AG09309 (cell line): ENCODE data around the gene C12orf56.
A peak's percentile ranks its signal among the peaks of the same experiment; 100 is the strongest.

Experiments
- DNase-seq: peaks from one replicate; pipeline ENCODE4 v3.0.0-alpha.2; 2010; ENCODE audit warnings: low read depth
- H3K4me3 ChIP-seq: 2 replicates; pipeline ENCODE4 v1.5.1; 2011; ENCODE audit warnings: mild to moderate bottlenecking, low read depth, low read length, moderate library complexity; ENCODE audit not compliant: control insufficient read depth
- TF ChIP-seq, protein P1 (sequence below): IDR thresholded peaks from 2 replicates; pipeline ENCODE4 v1.5.1; 2011; ENCODE audit warnings: mild to moderate bottlenecking, low read depth, low read length, inconsistent platforms; ENCODE audit not compliant: insufficient read depth, control insufficient read depth; ENCODE audit errors: missing control alignments

The C12orf56 gene

DNA sequence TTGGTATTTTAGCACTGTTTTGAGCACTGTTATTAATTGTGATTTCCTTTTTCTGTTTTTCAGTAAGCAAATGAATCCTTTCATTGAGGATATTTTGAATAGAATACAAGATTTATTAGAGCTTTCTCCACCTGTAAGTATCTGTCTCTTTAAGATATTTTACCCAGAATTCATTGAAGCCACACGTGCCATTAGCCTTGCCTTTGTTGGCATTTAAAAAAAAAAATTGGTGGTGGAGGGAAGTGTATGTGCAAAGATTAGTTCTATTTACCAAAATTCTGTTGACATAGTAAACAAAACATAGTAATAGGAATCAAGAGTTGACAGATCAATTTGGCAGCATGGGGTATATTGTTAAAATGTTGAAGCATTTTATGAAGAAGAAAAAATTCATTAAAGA is 37.4 kb upstream of the C12orf56 start:
- TF ChIP-seq, protein P1, sequence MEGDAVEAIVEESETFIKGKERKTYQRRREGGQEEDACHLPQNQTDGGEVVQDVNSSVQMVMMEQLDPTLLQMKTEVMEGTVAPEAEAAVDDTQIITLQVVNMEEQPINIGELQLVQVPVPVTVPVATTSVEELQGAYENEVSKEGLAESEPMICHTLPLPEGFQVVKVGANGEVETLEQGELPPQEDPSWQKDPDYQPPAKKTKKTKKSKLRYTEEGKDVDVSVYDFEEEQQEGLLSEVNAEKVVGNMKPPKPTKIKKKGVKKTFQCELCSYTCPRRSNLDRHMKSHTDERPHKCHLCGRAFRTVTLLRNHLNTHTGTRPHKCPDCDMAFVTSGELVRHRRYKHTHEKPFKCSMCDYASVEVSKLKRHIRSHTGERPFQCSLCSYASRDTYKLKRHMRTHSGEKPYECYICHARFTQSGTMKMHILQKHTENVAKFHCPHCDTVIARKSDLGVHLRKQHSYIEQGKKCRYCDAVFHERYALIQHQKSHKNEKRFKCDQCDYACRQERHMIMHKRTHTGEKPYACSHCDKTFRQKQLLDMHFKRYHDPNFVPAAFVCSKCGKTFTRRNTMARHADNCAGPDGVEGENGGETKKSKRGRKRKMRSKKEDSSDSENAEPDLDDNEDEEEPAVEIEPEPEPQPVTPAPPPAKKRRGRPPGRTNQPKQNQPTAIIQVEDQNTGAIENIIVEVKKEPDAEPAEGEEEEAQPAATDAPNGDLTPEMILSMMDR = no peak
- no peak overlapping the region for H3K4me3 ChIP-seq
- DNase-seq = no peak

DNA sequence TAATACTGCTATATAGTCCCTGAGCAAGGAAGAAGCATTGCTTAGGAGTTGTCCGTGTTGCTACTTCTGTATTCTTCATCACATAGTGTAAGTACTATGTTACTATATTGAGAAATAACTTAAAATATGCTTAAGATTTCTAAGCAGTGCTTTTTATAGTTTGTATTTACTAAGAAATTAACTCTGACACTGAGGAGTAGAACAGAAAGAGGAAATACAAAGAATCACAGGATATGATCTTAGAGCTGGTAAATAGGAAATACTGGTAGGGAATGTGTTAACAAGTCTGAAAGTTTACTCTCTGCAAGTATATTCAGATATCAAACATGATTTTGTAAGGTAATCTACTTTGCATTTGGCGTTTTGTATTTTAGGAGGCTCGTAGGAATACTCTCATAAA is 29.1 kb upstream of the C12orf56 start:
- TF ChIP-seq, protein P1 = no peak
- H3K4me3 ChIP-seq = no peak overlapping the region
- no peak for DNase-seq

DNA sequence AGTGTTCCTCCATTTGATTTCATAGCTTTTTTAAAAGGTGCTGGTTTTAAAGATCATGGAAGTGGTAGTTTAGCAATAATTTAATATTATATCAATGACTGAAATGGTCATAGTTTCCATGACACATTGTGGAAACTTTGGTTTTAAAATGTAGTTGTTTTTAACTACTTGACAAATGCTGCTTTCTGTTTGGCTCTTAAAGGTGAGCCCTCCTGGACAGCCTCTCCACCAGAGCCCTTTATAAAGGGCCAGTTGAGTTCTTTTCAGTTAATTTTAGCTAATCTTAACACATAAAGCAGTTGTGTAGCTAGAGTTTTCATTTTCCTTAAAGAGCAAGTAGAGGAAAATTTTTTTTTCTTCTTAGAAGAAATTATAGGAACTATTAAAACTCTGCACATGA is 27.7 kb upstream of the C12orf56 start:
- TF ChIP-seq, protein P1 = no peak
- no peak overlapping the region for H3K4me3 ChIP-seq
- DNase-seq = no peak

DNA sequence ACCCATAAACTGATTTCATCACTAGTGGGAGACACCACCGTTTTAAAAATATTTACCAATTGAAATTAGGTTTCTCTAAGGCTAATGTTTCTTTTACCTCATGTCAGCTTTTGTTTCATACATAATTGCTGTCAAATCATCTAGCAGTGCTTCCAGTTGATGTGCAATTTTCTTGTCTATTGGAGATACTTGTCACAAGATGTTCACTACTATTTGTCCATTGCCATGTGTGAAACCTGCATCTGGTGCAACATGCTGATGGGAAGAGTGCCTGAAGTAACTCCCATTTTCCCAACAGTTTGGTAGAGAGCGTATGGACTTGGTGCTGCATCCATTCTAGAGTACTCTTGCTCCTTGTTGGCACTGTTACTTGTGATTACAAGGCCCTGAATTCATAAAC is 23.3 kb upstream of the C12orf56 start:
- DNase-seq = no peak
- TF ChIP-seq, protein P1 = no peak
- no peak overlapping the region for H3K4me3 ChIP-seq

DNA sequence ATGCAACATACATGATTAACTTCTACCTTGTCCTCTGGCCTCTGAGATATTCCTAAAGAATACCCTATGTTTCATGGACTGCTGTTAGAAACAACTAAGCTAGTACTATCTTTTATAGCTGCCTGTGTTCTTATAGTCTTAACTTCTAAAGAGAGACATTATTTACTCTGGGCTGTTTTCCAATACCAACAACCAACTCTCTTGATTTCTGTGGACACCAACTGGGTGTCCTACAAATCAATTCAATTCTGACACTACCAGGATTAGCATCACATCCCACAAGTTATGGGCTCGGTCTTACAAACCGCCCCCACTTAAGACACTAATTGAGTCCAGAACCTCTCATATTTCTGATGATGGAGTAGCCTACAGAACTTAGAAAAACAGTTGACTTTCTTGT is 21.9 kb upstream of the C12orf56 start:
- DNase-seq = peak; percentile 5
- TF ChIP-seq, protein P1 = no peak
- no peak overlapping the region for H3K4me3 ChIP-seq

DNA sequence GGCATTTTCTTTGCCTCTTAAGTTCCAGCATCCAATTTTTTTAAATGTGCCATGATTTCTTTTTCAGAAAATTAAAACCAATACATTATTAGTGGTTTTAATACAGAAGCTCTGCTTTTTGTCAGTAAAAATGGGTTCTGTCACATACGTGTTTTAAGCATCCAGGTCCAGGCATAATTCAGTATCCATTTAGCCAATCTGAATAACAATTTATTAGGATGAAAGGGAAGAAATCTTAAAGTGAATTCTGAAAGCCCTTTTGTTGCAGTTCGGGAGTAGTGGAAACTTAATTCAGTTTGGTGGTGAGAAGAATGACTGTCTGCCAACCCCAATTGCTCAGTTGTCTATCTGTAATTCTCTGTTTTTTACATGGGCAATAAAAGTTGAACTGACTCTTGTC is 20.9 kb upstream of the C12orf56 start:
- TF ChIP-seq, protein P1 = no peak
- no peak overlapping the region for H3K4me3 ChIP-seq
- no peak for DNase-seq
